ENCODE data around the gene GOSR1.

GOSR1 gene

GRCh38 chr17:30570596-30571265 is 93.5 kb downstream of the GOSR1 start:
- TF ChIP-seq GATA2 (IDR thresholded peaks at IDR 0.05; ENCODE audit: low read depth, low read length): no peak
- TF ChIP-seq GATA3 (IDR thresholded peaks at IDR 0.05; ENCODE audit: low read depth, low read length): no peak

GRCh38 chr17:30571921-30572320 is 94.7 kb downstream of the GOSR1 start:
- no peak for TF ChIP-seq GATA2 (IDR thresholded peaks at IDR 0.05; ENCODE audit: low read depth, low read length)
- no peak for TF ChIP-seq GATA3 (IDR thresholded peaks at IDR 0.05; ENCODE audit: low read depth, low read length)

GRCh38 chr17:30573603-30574175 is 96.5 kb downstream of the GOSR1 start:
- TF ChIP-seq GATA3 (IDR thresholded peaks at IDR 0.05; ENCODE audit: low read depth, low read length) (no peak), GATA2 (IDR thresholded peaks at IDR 0.05; ENCODE audit: low read depth, low read length) (no peak)

GRCh38 chr17:30576326-30576861 is 99.2 kb downstream of the GOSR1 start:
- no peak for TF ChIP-seq GATA3 (IDR thresholded peaks at IDR 0.05; ENCODE audit: low read depth, low read length)
- TF ChIP-seq GATA2 (IDR thresholded peaks at IDR 0.05; ENCODE audit: low read depth, low read length): no peak
